SH-SY5Y (cell line): ENCODE results near the gene SHISA3.

Experiments used
- GATA2 ChIP-seq: IDR thresholded peaks from 2 replicates; pipeline ENCODE4 v1.6.1; 2011; ENCODE audit warnings: mild to moderate bottlenecking, low read depth, low read length
- GATA3 ChIP-seq: IDR thresholded peaks from 2 replicates; pipeline ENCODE4 v1.6.1; 2011; ENCODE audit warnings: low read depth, mild to moderate bottlenecking, low read length, moderate library complexity

DNA sequence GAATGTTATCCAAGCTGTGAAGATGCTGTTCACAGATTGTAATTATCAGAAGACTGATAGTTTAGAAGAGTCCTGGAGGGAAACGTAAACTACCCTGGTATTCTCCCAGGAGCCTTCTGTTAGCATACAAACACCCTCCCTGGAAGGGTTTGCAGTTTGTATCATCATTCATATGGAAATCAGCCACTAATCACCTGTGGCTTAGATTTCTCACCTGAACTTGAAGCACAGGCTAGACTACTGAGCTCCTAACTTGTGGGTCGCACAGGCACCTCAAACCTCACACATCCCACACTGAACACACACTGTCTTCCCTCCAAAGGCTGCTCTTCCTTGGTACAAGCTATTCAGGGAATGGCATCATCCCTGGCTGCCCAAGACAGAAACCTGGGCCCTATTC, 30.7 kb downstream of the SHISA3 start:
- TF ChIP-seq GATA2: no peak
- TF ChIP-seq GATA3: no peak
